K562 (cell line): ENCODE measurements around the gene DNASE1L3. TPM values are rescaled to one million over a fixed set of nuclear protein-coding genes. Genes with fewer than 3 reads are reported as not detected.

Source experiments
- ATAC-seq: fragments of 200-7000 bp; cut with Tn5 transposase; 3 replicates; pipeline ENCODE4 v1.9.1; 2020; ENCODE audit warnings: moderate library complexity
- BruUV-seq: library from RNA; stranded (reverse); fragments of 400-500 nt; replicated peaks from 2 replicates; lab custom pipeline; 2021; lab: Mats Ljungman, UMichigan
- CTCF ChIA-PET: fragments of 300-600 bp; formaldehyde crosslinking; extraction: SDS; loops from one replicate; lab custom pipeline; 2021; ENCODE audit warnings: low intra/inter-chr PET ratio; lab: Yijun Ruan, JAX
- POLR2A ChIA-PET: fragments of 300-600, 350-650 bp; sonication (Branson Sonifier 250); formaldehyde crosslinking; extraction: SDS; loops from one replicate; lab custom pipeline; 2021; ENCODE audit warnings: antibody characterized with exemption, inconsistent platforms; lab: Yijun Ruan, JAX
- DNase-seq, 4 experiments: peaks; one replicate each; pipeline versions ENCODE4 v3.0.0 to v3.0.0-alpha.2; 2011 to 2018; ENCODE audit warnings: low spot score in 3 of 4, mixed read lengths in 3 of 4; ENCODE audit errors: extremely low read depth in 1 of 4
- FAIRE-seq: peaks from 2 replicates; lab custom pipeline; 2011; peaks lifted over from hg19 to GRCh38; lab: Jason Lieb, UNC
- H2AFZ ChIP-seq: 2 replicates; pipeline ENCODE4 v1.6.0; 2011; ENCODE audit warnings: low read depth, low read length, control low read depth, inconsistent platforms
- H3K27ac ChIP-seq: fragments of 200-600 bp; 3 replicates; pipeline ENCODE4 v1.8.0; 2011; ENCODE audit warnings: low read depth, mild to moderate bottlenecking, control low read depth, inconsistent platforms, low read length, moderate library complexity, mixed read lengths; ENCODE audit errors: extremely low read depth
- H3K27me3 ChIP-seq, 2 experiments: fragments of 300-600 bp in 1 of 2; 2 replicates in 1 of 2; 3 replicates in 1 of 2; pipeline versions ENCODE4 v1.6.0 to v1.8.0; 2011; ENCODE audit warnings: inconsistent platforms in 2 of 2, low read length in 2 of 2, mild to moderate bottlenecking in 1 of 2, mixed read lengths in 1 of 2, moderate library complexity in 1 of 2; ENCODE audit not compliant: control insufficient read depth in 2 of 2, insufficient read depth in 2 of 2
- H3K36me3 ChIP-seq: fragments of 300-600 bp; 3 replicates; pipeline ENCODE4 v1.8.0; 2011; ENCODE audit warnings: mild to moderate bottlenecking, low read length, inconsistent platforms; ENCODE audit not compliant: control insufficient read depth, insufficient read depth
- H3K4me1 ChIP-seq, 2 experiments: fragments of 200-600 bp in 1 of 2; replicated peaks in 1 of 2; 2 replicates in 1 of 2; 3 replicates in 1 of 2; pipeline versions ENCODE4 v1.5.1 to v1.8.0; 2011; ENCODE audit warnings: inconsistent platforms in 2 of 2, low read length in 2 of 2, mild to moderate bottlenecking in 1 of 2, mixed read lengths in 1 of 2, moderate library complexity in 1 of 2; ENCODE audit not compliant: control insufficient read depth in 2 of 2, insufficient read depth in 2 of 2
- H3K4me2 ChIP-seq: 2 replicates; pipeline ENCODE4 v1.6.1; 2011; ENCODE audit warnings: low read length, control low read depth, inconsistent platforms, mixed read lengths; ENCODE audit not compliant: insufficient read depth
- H3K4me3 ChIP-seq: fragments of 200-600 bp; sonication (generic), shearing (Covaris generic); 2 replicates; pipeline ENCODE4 v1.5.1; 2016; ENCODE audit warnings: control low read depth, inconsistent platforms
- H3K79me2 ChIP-seq: fragments of 200-600 bp; 3 replicates; pipeline ENCODE4 v1.8.0; 2011; ENCODE audit warnings: low read length, inconsistent platforms; ENCODE audit not compliant: control insufficient read depth, insufficient read depth
- H3K9ac ChIP-seq, 2 experiments: 2 replicates each; pipeline versions ENCODE4 v1.6.0 to v1.6.1; 2011; ENCODE audit warnings: low read depth in 2 of 2, low read length in 2 of 2, control low read depth in 1 of 2, inconsistent platforms in 1 of 2, mild to moderate bottlenecking in 1 of 2, mixed read lengths in 1 of 2; ENCODE audit not compliant: insufficient read depth in 1 of 2
- H3K9me1 ChIP-seq: one replicate; pipeline ENCODE4 v1.6.0; 2011; ENCODE audit warnings: inconsistent platforms, mild to moderate bottlenecking, low read length, moderate library complexity; ENCODE audit not compliant: control insufficient read depth, insufficient read depth
- H3K9me3 ChIP-seq: replicated peaks from 2 replicates; pipeline ENCODE4 v1.5.1; 2011; ENCODE audit warnings: low read depth, low read length, inconsistent platforms; ENCODE audit not compliant: control insufficient read depth, insufficient read depth
- H4K20me1 ChIP-seq: replicated peaks from 2 replicates; pipeline ENCODE4 v1.6.1; 2011; ENCODE audit warnings: low read length, inconsistent platforms, mixed read lengths; ENCODE audit not compliant: control insufficient read depth, insufficient read depth
- BHLHE40 ChIP-seq: IDR thresholded peaks from 2 replicates; pipeline ENCODE4 v1.6.1; 2011; ENCODE audit warnings: low read length, improper control_type of control experiment
- CEBPB ChIP-seq: fragments of 450-650 bp; IDR thresholded peaks from 2 replicates; pipeline ENCODE4 v1.6.1; 2016; ENCODE audit warnings: missing genetic modification characterization, missing compliant biosample characterization
- CEBPG ChIP-seq, 3 experiments: fragments of 200-800 bp in 1 of 3; sonication (Bioruptor generic) in 1 of 3; sonication (generic) in 1 of 3; formaldehyde crosslinking in 1 of 3; IDR thresholded peaks in 2 of 3; conservative IDR thresholded peaks in 1 of 3; 2 replicates each; pipeline versions ENCODE4 v1.6.1 to v1.8.0; 2016 to 2022; ENCODE audit warnings: missing compliant biosample characterization in 2 of 3, missing genetic modification characterization in 2 of 3, mild to moderate bottlenecking in 1 of 3, missing genetic modification reagents in 1 of 3
- CXXC5 ChIP-seq: fragments of 250-450 bp; sonication (Bioruptor Pico); IDR thresholded peaks from 2 replicates; pipeline ENCODE4 v1.8.0; 2022; ENCODE audit warnings: inconsistent platforms, mild to moderate bottlenecking, moderate library complexity
- ETV6 ChIP-seq, 3 experiments: fragments of 150-350 bp in 1 of 3; sonication (generic) in 1 of 3; formaldehyde crosslinking in 1 of 3; IDR thresholded peaks; 2 replicates each; pipeline versions ENCODE4 v1.6.1 to v1.8.0; 2014 to 2022; ENCODE audit warnings: borderline replicate concordance in 2 of 3, low read depth in 2 of 3, antibody characterized with exemption in 1 of 3, low read length in 1 of 3, mild to moderate bottlenecking in 1 of 3, missing genetic modification reagents in 1 of 3
- GATAD2B ChIP-seq: fragments of 450-650 bp; IDR thresholded peaks from 2 replicates; pipeline ENCODE4 v1.6.1; 2017; ENCODE audit warnings: mild to moderate bottlenecking, borderline replicate concordance
- KDM1A ChIP-seq, 2 experiments: fragments of 450-650 bp; IDR thresholded peaks; 2 replicates each; pipeline ENCODE4 v1.6.1; 2016; ENCODE audit warnings: mild to moderate bottlenecking in 2 of 2
- KLF1 ChIP-seq: fragments of 450-650 bp; IDR thresholded peaks from 2 replicates; pipeline ENCODE4 v1.6.1; 2016; ENCODE audit warnings: missing genetic modification characterization, missing compliant biosample characterization
- MTA1 ChIP-seq: fragments of 450-650 bp; IDR thresholded peaks from 2 replicates; pipeline ENCODE4 v1.6.1; 2017; ENCODE audit warnings: borderline replicate concordance
- POLR2AphosphoS5 ChIP-seq: IDR thresholded peaks from 2 replicates; pipeline ENCODE4 v1.6.1; 2011; ENCODE audit warnings: mild to moderate bottlenecking, low read depth, low read length, moderate library complexity; ENCODE audit not compliant: control insufficient read depth, insufficient read depth
- TEAD4 ChIP-seq, 2 experiments: sonication (generic) in 1 of 2; formaldehyde crosslinking in 1 of 2; IDR thresholded peaks; 2 replicates each; pipeline versions ENCODE4 v1.6.1 to v1.8.0; 2012 to 2022; ENCODE audit warnings: borderline replicate concordance in 1 of 2, inconsistent platforms in 1 of 2, low read length in 1 of 2, mild to moderate bottlenecking in 1 of 2, missing genetic modification reagents in 1 of 2
- TRIM28 ChIP-seq: fragments of 450-650 bp; IDR thresholded peaks from 2 replicates; pipeline ENCODE4 v1.6.1; 2017
- WGBS: fragments of 100-300 bp; shearing (Covaris generic); methylation state at CpG from one replicate; pipeline ENCODE4 v1.1.6; 2016; ENCODE audit warnings: low coverage, mixed read lengths; ENCODE audit not compliant: insufficient coverage; ENCODE audit errors: missing lambda C conversion rate; 5-methylcytosine and 5-hydroxymethylcytosine counted together
- in situ Hi-C: fragments of 300-500 bp; cut with MboI; formaldehyde crosslinking; loops from 4 replicates; pipeline ENCODE4 v1.15.0; 2018; ENCODE audit warnings: inconsistent platforms, mixed read lengths
- intact Hi-C: fragments of 100-400 bp; cut with micrococcal nuclease; formaldehyde crosslinking; loops from 2 replicates; pipeline ENCODE4 v1.14.2; 2022
- polyA plus RNA-seq, 8 experiments: library from polyadenylated mRNA; depleted of rRNA in 4 of 8; stranded (reverse) in 5 of 8; unstranded in 3 of 8; fragments of >200 nt; fragmentation: Nextera tagmentation in 2 of 8; fragmentation: Illumina TruSeq in 1 of 8; extraction: Ambion mirVana in 2 of 8; extraction: Trizol in 1 of 8; gene quantifications; 2 replicates each; pipeline versions ENCODE4 v1.2.1 to v1.2.3, GENCODE V29; 2011 to 2014; ENCODE audit warnings: inconsistent platforms in 1 of 8, missing spikeins in 1 of 8
- total RNA-seq, 7 experiments: library from RNA; depleted of rRNA in 6 of 7; stranded (reverse); fragments of >200 nt in 6 of 7; fragmentation: Illumina TruSeq in 2 of 7; extraction: Trizol in 2 of 7; gene quantifications; 2 replicates each; pipeline versions ENCODE4 v1.2.1 to v1.2.3, GENCODE V29; 2011 to 2021; ENCODE audit warnings: low replicate concordance in 1 of 7
- TF ChIP-seq, protein P1 (sequence below), 3 experiments: IDR thresholded peaks in 2 of 3; conservative IDR thresholded peaks in 1 of 3; 2 replicates each; pipeline ENCODE4 v1.5.1; 2011 to 2012; ENCODE audit warnings: low read length in 3 of 3, mild to moderate bottlenecking in 3 of 3, control low read depth in 2 of 3, improper control_type of control experiment in 1 of 3, inconsistent platforms in 1 of 3, low read depth in 1 of 3, mixed read lengths in 1 of 3, moderate library complexity in 1 of 3; ENCODE audit not compliant: insufficient read depth in 2 of 3
- TF ChIP-seq, protein P2 (sequence below): sonication (generic); formaldehyde crosslinking; IDR thresholded peaks from 2 replicates; pipeline ENCODE4 v1.8.0; 2023; ENCODE audit warnings: mild to moderate bottlenecking, missing genetic modification reagents

The DNASE1L3 gene
- total and polyA plus RNA-seq, 9 of the 15 experiments (the other 6 are each of a cell fraction or from before 2014, with no cell fraction given), result 0.06 TPM; not detected in 8

DNA sequence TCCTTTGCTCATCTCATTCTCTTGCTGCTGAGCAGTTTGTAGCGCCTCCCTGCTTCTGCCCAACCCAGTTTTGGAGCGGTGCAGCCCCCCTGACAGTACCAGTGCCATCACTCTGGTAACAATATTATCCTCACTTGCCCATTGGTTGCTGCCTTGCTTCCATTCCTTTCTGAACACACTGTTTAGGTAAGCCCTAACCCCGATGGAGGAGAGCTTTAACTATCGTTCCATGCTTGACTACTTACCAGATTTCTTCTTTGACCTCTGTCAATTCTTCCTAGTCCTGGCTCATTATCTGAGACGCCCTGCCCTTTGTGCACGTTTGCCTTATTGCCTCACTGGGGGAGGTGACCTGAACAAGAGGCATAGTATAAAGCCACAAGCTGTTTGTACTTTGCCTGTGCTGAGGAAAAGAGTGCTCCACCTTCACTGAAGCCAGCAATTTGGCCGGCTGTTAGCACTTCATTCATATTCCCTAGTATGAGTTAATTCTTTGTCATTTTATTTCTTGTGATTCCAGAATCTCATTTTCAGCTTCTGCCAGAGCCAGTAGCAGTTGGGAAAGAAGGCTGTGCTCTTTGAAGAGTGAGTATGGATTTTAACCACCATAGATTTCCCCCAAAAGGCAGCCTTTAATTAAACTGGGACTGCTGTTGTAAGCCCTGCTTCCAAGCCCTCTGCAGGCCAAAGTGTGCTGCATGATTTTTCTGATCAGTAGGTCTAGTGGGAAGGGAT lies 38.8 kb upstream of the DNASE1L3 start:
- Histone ChIP-seq H3K79me2 (no peaks in the 10 kb centered on the region), H2AFZ (no peak overlapping the region), H3K36me3 (no peaks in the 10 kb centered on the region), H3K27me3 (no peaks in the 10 kb centered on the region), H3K4me2 (no peak overlapping the region), H3K9ac (no peak overlapping the region), H4K20me1 (peaks cover 7% of the 10 kb centered on the region; the same call in 1 of the 2 replicates), H3K4me3 (no peak overlapping the region), H3K9me3 (no peaks in the 10 kb centered on the region), H3K27ac (no peak overlapping the region), H3K4me1 (peaks cover 0 to 10% of the 10 kb centered on the region in 2 experiments; a peak in 3 of 5 replicates), H3K9me1 (no peaks in the 10 kb centered on the region)
- DNase-seq (peak in 1 of 4 experiments; percentile 30), FAIRE-seq (no peak), ATAC-seq (peak; percentile 69)
- ChIA-PET POLR2A (interaction anchor here (1.1 kb wide), 1 partner anchor 9 kb away, joined by 3 read pairs; no protein-coding TSS in a partner anchor), CTCF (no interaction called here)
- in situ Hi-C loops, result no loop called here
- intact Hi-C loops, result no loop called here
- WGBS, result 24% methylated on average over 6 of the region's 7 CpGs
- BruUV-seq, result no TSS peak
- TF ChIP-seq, protein P1, sequence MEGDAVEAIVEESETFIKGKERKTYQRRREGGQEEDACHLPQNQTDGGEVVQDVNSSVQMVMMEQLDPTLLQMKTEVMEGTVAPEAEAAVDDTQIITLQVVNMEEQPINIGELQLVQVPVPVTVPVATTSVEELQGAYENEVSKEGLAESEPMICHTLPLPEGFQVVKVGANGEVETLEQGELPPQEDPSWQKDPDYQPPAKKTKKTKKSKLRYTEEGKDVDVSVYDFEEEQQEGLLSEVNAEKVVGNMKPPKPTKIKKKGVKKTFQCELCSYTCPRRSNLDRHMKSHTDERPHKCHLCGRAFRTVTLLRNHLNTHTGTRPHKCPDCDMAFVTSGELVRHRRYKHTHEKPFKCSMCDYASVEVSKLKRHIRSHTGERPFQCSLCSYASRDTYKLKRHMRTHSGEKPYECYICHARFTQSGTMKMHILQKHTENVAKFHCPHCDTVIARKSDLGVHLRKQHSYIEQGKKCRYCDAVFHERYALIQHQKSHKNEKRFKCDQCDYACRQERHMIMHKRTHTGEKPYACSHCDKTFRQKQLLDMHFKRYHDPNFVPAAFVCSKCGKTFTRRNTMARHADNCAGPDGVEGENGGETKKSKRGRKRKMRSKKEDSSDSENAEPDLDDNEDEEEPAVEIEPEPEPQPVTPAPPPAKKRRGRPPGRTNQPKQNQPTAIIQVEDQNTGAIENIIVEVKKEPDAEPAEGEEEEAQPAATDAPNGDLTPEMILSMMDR (IDR thresholded peaks at IDR 0.05 in 2 of 3, conservative IDR thresholded peaks at IDR 0.05 in 1 of 3; ENCODE audit: insufficient read depth in 2 of 3, low read depth in 1 of 3, low read length in 3 of 3), result peak in 2 of 3 experiments; percentile 6 to 15; a peak in 2 of 6 replicates
- TF ChIP-seq GATAD2B (no peak), CXXC5 (CRISPR knock-in tag) (no peak), KDM1A (IDR thresholded peaks at IDR 0.05) (peak; percentile 34 to 36; a peak in 2 of 4 replicates), BHLHE40 (peak; percentile 33; the same call in 1 of the 2 replicates), POLR2AphosphoS5 (no peak), MTA1 (no peak), CEBPG (CRISPR knock-in tag; IDR thresholded peaks at IDR 0.05) (no peak), CEBPG (tag; conservative IDR thresholded peaks at IDR 0.05 in 1 of 2, IDR thresholded peaks at IDR 0.05 in 1 of 2) (0 out of 4 replicates have a peak, but pooled peaks of 1 of the 2 experiments have one; percentile 14), ETV6 (IDR thresholded peaks at IDR 0.05; ENCODE audit: borderline replicate concordance in 1 of 2, low read depth in 2 of 2, low read length in 1 of 2) (no peak), ETV6 (CRISPR knock-in tag; IDR thresholded peaks at IDR 0.05; ENCODE audit: borderline replicate concordance) (no peak), KLF1 (tag) (no peak), CEBPB (tag) (0 out of 2 replicates have a peak, but pooled peaks have one; percentile 8), TRIM28 (no peak), TEAD4 (IDR thresholded peaks at IDR 0.05; ENCODE audit: low read length) (no peak), TEAD4 (CRISPR knock-in tag; IDR thresholded peaks at IDR 0.05; ENCODE audit: borderline replicate concordance) (no peak)
- TF ChIP-seq, protein P2, sequence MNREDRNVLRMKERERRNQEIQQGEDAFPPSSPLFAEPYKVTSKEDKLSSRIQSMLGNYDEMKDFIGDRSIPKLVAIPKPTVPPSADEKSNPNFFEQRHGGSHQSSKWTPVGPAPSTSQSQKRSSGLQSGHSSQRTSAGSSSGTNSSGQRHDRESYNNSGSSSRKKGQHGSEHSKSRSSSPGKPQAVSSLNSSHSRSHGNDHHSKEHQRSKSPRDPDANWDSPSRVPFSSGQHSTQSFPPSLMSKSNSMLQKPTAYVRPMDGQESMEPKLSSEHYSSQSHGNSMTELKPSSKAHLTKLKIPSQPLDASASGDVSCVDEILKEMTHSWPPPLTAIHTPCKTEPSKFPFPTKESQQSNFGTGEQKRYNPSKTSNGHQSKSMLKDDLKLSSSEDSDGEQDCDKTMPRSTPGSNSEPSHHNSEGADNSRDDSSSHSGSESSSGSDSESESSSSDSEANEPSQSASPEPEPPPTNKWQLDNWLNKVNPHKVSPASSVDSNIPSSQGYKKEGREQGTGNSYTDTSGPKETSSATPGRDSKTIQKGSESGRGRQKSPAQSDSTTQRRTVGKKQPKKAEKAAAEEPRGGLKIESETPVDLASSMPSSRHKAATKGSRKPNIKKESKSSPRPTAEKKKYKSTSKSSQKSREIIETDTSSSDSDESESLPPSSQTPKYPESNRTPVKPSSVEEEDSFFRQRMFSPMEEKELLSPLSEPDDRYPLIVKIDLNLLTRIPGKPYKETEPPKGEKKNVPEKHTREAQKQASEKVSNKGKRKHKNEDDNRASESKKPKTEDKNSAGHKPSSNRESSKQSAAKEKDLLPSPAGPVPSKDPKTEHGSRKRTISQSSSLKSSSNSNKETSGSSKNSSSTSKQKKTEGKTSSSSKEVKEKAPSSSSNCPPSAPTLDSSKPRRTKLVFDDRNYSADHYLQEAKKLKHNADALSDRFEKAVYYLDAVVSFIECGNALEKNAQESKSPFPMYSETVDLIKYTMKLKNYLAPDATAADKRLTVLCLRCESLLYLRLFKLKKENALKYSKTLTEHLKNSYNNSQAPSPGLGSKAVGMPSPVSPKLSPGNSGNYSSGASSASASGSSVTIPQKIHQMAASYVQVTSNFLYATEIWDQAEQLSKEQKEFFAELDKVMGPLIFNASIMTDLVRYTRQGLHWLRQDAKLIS (CRISPR knock-in tag), result no peak
